A549 treated with dexamethasone at 1 μM for 4 hours (cell line): Measurements from ENCODE around the gene ZIC5. TPM values are rescaled to one million over a fixed set of nuclear protein-coding genes. Genes with fewer than 3 reads are reported as not detected.

Experiments used
- total RNA-seq: library from RNA; stranded (reverse); fragments of 200-300 nt; extraction: Qiagen RNA extraction; gene quantifications from 5 replicates; pipeline ENCODE4 v1.2.3, GENCODE V29; 2022

ZIC5 gene
- 2.2 to 2.8 TPM (median 2.4 TPM) in 5 replicates for total RNA-seq

GRCh38 chr13:99971576-99972189, at the start of gene ZIC5:
Gene ZIC5, minus strand, starts transcription at chr13:99971767. Its CDS starts 164 bp downstream, at chr13:99971603.

GRCh38 chr13:99981735-99982035, 10.1 kb upstream of the ZIC5 start, which contains the start of gene ZIC2:
Gene ZIC2, plus strand, starts transcription at chr13:99981784. Its CDS starts 281 bp downstream, at chr13:99982065.

Other genes starting within 250 kb of the ZIC5 start
- 3.7 to 5.9 TPM (median 4.4 TPM) in 5 replicates for gene ZIC2, start 10.0 kb upstream of the ZIC5 start, total RNA-seq
- 8.6 to 10.1 TPM (median 9.1 TPM) in 5 replicates for gene PCCA, start 117.3 kb upstream of the ZIC5 start, total RNA-seq